ENCODE data around the gene NGF.
"Not testable (repeated sequence)": the region's sequence is repeated elsewhere in the genome, so short reads cannot be mapped to it uniquely, and the experiment has no call there.

Gene NGF

DNA sequence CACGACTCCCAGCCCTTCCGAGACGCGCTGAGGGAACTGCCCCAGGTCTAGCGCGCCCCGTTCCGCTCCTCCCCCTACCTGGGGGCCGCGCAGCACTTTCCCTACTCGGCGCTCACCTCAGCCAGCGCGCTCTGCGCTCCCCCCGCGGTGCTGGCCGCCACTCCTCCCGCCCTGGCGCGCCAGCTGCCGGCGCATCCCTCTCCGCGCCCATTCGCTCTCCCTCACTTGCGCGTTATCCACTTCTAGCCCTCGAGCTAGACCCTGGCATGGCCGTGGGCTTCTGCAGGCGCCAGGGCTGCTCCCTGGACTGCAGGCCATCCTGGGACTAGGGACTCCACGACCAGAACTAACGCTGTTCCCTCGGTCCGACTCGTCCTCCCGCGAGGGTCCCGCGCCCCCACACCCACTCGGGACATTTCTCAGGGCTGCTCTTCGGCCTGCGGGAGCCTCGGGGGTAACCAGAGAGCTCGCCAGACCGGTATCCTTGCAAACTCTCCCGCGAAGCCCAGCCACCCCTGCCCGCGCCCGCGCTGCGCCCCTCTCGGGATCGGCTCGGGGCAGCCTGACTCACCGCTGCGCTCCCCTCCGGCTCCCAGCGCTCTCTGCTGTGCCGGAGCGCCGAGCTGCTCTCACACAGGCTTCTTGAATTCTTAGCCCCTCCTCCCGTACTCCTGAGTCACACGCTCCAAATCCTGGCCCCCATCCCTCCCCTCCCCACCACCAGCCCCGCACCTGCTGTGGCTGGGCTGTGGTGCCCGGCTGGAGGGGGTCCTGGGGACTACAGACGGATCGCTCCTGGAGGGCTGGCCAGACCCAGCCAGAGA lies at the start of gene NGF:
TSS of gene NGF (minus strand) at position 617 of the 824 bp plus-strand sequence. CDS start 51,454 bp downstream, outside the sequence.
- DNase-seq: no peak

DNA sequence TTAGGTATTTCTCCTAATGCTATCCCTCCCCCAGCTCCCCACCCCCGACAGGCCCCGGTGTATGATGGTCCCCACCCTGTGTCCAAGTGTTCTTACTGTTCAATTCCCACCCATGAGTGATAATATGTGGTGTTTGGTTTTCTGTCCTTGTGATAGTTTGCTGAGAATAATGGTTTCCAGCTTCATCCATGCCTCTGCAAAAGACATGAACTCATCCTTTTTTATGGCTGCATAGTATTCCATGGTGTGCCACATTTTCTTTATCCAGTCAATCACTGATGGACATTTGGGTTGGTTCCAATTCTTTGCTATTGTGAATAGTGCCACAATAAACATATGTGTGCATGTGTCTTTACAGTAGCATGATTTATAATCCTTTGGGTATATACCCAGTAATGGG lies 45.4 kb upstream of the NGF start:
- not testable (repeated sequence) for DNase-seq

DNA sequence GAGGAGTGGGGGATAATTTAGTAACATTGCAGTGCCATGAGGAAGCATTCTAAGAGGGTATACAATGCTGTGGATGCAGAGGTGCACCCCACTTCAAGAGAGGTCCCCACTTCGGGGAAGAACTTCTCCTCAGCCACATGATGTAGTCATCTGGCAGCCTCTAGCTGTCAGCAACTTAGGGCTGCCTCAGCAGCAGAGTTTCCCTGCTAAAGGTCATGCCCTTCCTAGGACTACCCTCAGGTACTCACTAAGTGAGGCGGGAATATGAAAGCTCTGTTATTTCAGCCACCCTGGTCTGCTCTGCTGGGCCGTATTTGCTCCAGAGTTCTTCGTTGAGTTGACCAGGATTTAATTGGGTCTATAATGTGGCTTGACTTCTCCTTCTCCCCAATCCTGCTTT lies 41.9 kb upstream of the NGF start:
- DNase-seq: no peak

DNA sequence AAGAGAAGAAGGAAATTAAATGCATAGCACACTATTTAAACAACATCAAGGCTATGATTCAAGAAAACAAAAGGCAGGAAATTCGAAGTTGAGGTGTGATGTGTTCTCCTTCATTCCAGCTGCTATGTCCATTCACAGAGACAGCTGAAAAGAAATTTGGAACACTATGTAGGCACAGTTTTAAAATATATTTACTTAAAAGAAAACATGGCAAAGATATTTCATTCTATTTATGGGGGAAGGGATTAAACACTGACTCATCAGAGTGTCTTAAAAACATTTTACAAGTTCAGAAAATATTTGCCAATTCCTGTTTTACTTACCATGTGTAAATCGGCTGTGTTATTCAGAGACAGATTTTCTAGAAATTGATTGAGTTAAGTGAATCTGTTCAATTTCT lies 39.4 kb upstream of the NGF start:
- DNase-seq: no peak

DNA sequence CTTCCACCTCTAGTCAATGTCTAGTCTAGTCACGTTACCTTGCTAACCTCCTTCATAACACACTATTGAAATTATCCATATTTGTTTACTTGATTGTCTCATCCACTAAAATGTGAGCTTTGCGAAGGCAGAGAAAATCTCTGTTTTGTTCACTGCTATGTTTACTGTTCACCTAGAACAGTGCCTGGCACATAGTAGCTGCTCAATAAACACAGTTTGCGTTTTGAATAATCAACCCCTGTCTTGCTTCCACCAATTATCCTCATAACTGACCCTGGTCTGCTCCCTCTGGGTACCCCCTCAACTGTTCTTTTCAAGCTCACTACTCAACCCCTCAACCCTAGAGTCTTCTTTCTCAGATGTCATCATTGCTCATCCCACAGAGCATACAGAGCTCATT lies 36.5 kb upstream of the NGF start:
- DNase-seq: no peak

DNA sequence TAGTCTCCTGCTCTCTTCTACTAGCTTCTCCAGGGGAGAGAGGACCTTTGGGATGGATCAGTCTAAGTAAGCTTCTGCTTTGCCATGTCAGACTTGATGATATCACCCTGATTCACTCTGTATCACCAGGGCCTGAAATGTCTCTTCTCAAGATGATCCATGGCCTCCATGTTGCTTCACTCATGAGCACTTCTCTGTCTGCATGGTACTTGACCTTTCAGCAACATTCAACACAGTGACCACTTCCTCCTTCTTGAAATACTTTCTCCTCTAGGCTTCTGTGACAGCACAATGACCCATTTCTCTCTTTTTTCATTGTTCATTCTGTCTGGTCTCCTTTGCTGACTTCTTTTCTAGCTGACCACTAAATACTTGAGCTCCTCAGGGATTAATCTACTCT lies 35.3 kb upstream of the NGF start:
- no peak for DNase-seq

DNA sequence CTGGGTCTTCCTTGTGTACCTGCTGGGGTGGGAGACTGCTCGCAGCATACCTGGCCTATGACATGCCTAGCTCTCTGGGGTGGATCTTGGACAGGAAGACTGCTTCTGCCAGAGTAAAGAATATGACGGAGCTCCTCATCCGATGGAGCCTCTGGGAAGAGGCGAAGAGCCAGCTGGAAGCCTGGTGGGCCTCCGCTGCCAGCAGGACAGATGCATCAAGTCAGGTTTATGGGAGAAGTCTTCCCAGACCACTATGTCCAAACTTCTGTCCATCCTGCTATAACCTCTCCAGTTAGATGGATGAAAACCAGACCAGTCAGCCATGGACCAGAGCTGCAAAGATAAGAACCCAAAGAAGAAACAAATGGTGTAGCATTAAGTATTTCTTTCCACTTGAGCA lies 27.7 kb upstream of the NGF start:
- no peak for DNase-seq

DNA sequence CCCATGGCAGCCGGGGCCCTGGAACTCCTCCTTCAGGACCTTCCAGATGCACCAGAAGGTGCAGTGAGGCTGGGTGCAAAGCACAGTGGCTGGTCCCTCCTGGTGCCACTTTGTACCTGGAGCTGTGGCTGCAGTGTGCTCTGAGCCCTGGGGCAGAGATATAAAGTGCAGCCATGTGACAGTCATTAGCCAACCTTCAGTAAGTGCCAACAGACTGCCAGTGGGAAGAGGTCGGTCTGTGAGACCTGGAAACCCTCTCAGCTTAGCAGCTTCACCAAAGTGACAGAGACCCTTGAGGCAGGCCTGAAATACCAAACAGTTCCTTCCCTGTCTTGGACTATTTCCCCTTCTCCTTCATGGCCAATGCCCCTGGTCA lies 26.7 kb upstream of the NGF start:
- no peak for DNase-seq

DNA sequence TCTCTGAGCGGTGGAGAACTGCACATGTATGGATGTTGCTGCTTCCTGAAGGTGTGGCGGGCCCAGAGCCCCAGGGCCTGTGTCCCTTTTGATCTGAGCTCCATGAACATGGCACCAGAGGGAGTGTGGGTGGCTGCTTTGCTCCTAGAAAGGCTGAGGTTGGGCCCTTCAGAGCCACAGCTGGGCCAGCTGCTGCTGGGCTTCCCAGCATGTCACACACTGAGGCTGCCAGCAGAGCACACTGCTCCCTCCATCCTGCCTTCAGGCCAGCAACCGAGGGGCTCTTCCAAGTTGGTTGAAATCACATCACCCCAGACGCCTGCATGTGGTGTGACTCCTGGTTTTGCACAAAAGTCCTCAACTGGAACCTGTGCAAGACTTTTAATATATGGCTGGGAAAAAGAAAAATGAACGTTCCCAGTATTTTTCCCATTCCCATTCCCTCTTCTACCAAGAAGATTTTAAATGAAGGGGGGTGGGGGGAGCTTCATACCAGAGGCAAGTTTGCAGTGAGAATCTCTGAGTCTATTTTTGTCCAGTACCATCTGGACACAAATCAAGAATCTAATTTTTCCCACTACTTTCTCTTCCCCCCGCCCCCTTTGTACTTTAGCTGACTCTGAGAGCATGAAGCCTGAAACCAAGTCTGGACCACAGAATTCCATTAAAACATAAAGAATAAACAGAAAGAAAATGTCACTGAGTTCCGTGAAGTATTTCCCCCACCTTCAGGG lies 26.2 kb upstream of the NGF start:
- no peak for DNase-seq

DNA sequence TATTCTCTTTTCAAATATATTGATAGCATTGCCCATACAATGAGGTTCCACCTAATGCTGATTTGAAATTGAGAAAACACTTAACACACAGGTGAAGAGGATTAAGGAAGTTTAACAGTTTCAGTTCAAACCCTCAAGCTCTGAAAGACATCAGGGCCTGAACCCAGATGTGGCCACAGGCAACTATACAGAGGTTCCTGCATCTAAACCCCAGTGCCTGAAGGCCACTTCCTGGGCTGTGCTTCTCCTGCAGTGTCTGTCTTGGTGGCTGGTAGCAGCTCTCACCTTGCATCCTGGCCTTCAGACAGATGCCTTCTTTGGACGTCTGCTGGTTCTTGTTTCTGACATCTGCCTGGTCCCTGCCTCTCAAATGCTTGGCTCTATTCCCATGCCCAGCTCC lies 25.1 kb upstream of the NGF start:
- no peak for DNase-seq

DNA sequence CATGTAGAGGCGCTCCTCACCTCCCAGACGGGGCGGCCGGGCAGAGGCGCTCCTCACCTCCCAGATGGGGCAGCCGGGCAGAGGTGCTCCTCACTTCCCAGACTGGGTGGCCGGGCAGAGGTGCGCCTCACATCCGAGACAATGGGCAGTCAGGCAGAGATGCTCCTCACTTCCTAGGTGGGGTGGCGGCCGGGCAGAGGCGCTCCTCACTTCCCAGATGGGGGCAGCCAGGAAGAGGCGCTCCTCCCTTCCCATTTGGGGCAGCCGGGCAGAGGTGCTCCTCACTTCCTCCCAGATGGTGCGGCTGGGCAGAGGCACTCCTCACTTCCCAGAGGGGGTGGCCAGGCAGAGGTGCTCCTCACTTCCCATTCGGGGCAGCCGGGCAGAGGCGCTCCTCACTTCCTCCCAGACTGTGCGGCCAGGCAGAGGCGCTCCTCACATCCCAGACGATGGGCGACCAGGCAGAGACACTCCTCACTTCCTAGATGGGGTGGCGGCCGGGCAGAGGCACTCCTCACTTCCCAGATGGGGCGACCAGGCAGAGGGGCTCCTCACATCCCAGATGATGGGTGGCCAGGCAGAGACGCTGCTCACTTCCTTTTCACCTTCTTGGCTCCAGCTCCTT lies 22.6 kb upstream of the NGF start:
- not testable (repeated sequence) for DNase-seq

DNA sequence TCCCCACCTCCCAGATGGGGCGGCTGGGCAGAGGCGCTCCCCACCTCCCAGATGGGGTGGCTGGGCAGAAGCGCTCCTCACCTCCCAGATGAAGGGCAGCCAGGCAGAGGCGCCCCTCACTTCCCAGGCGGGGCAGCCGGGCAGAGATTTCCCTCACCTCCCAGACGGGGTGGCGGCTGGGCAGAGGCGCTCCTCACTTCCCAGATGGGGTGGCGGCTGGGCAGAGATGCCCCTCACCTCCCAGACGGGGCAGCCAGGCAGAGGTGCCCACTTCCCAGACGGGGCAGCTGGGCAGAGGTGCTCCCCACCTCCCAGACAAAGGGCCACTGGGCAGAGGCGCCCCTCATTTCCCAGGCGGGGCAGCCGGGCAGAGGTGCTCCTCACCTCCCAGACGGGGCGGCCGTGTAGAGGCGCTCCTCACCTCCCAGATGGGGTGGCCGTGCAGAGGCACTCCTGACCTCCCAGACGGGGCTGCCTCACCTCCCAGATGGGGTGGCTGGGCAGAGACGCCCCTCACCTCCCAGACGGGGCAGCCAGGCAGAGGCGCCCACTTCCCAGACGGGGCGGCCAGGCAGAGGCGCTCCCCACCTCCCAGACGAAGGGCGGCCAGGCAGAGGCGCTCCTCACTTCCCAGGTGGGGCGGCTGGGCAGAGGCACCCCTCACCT lies 21.9 kb upstream of the NGF start:
- not testable (repeated sequence) for DNase-seq

DNA sequence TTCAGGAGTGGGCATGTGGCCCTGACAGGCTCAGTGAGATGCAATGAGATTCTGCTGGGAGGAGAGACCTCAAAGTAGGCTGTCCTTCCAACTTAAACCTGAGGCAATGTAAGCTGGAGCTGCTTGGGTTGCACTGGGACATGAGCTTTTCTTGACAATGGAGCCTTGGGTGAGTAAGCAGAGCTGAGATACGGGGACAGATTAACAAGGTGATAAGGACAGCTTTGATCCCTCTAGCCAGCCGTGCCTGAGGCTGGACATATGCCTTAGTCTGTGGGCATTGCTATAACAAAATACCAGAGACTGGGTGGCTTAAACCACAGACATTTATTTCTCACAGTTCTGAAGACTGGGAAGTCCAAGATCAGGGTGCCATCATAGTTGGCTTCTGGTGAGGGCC lies 18.3 kb upstream of the NGF start:
- DNase-seq: no peak

DNA sequence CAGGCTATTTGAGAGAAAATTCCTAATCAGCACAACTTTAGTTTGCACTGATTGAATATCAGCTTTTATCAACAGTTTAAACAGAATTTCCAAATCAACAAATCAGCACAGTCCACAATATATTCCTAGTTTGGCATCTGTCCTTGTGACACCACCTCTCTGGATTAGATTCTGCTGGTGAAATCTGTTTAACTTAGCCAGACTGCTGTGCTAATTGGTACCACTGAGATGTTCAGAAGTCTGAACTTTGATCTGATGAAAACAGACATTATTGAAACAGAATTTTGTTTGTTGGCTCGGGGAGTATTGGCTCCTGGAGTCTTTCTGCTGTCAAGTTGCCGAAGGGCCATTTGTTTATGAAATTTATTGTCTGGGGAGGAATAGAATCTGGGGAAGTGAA lies 17.0 kb upstream of the NGF start:
- DNase-seq: no peak

DNA sequence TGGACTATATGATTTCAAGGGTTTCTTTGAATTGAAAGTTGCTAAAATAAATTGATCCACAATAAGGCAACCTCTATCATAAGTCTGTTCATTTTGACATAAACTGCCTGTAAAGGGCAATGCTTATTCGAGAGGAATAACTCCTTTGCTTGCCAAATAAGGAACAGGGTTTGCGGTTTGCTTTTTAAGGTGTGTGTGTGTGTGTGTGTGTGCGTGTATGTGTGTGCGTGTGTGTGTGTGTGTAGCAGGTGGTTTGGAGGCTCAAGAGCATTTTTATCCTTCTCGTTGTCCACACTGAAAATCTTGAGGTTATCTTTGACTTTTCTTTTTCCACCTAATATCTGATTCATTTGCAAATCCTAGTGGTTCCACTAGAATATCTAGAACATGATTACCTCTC lies 13.1 kb upstream of the NGF start:
- DNase-seq: no peak

DNA sequence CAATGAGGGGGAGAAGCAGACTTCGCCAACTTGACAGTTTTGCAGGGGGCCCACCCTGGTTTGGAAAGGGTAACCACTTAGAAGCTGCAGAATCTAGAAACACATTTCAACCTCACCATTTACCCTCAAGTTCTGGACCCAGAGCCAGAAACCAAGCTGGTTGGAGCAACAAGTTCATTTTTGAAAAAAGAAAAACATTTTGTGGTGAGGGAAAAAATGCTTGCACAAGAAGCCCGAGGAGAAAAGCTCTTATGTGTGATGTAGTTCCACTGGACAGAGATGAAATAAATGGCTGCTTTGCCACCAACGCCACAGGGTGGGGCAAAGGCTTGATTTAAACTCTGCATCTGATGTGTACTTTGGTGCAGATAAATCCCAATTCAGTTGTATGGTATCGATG lies 10.6 kb upstream of the NGF start:
- no peak for DNase-seq

DNA sequence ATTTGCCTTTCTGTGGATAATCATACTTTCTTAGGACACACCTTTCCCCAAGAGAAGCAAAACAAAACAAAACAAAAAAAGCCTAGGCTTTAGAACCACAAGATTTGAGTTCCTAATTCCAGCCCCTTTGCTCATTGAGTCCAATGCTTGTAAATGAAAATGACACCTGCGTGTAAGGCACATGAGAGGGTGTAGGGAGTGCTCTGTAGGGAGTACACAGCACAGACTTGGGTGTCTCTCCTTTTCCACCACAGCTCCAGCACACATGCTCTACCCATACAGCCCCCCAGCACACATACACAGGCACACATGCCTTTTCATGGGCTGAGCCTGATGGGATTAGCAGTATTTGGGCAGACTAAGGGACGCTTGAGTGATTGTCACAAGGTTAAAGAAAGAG lies 9.2 kb upstream of the NGF start:
- no peak for DNase-seq

DNA sequence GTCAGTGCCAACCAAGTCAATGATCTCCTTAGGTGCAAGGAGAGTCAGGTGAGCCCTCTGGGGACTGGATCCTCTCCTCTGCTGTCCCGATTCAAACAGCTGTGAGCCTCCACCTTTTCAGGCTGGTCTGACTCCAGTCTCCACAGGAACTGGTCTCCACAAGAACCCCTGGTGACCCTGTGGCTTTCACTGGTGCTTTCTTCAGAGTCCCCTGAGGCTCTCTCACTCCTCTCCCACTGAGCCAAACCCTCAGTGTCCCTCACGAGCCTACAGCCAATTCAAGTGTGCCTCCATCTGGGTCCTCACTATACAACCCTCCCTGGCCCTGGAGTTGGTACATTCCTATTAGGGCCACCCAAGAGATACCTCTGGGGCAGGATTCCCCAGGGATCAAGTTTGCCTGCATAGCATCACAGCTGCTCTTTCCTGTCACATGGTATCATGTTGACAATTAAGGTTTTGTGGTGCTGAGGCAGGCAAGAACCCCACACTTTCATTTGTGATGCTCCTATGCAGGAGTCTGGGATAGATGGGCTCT lies 5.2 kb upstream of the NGF start:
- no peak for DNase-seq

DNA sequence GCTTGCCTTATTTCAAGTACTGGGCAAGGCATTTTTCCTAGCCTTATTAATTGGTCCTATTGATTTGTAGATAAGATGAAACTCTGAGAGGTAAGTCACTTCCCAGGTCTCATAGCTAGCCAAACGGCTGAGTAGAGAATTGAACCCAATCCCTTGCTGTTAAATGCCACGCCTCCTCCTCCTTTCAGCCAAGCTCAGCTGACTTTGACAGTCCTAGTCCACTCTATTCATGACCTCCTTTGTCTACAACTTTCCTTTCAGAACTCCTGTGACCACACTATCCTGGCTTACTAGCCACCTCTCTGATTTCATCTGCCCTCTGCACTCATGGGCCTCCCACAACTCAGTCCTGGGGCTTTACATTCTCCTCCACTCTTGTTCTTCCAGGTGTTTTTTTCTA lies 3.9 kb upstream of the NGF start:
- DNase-seq: no peak

DNA sequence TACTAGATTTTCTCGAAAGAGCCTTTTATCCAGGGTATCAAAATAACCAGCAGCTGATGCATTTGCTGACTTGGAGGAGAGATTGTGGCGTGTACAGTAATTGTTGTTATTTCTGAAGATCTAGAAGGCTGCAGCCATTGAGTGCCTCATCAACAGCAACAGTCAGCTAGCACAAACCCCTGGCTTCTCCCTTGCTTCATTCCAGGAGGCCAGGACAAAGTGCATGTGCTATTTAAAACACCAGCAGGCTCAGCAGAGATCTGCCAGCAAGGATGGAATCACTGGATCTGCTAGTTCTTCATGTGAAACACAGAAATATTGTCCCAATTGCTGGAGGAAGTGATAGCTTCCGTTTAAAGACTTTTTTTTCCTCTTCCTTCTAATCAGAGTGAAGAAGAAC lies 2.8 kb upstream of the NGF start:
- DNase-seq: no peak

DNA sequence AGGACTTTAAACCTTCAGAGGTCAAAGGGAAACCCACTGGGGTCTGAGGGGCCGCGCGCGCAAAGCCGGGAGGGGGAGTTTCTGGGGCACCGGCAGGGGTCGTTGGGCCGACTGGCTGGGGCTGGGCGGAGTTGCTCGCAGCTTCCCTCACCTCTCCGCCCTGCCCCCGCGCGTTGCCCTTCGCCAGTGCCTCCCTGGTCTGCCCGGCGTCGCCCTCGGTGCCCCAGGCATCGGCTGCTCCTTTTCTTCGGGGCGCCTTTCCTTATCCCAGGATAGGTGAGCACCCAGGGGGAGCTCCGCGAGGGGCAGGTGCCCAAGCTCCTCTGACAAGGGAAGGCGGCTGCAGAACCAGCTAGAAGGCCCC lies 390 bp upstream of the NGF start:
- no peak for DNase-seq

DNA sequence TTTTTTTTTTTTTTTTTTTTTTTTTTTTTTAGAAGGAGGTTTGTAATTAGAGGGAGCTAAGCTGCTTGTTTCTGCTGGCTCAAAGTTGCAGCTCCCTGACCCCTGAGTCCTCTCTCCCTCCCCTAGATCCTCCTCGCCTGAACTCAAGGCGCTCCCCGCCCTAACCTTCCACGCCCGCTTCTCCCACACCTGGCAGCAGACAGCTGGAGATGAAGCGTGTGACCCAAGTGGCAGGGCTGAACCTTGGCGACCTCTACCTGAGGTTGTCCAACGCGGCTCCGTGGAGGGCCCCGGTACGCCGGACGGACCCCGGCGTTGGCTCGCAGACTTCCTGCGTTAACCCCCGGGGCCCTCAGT lies 795 bp downstream of the NGF start:
- no peak for DNase-seq

DNA sequence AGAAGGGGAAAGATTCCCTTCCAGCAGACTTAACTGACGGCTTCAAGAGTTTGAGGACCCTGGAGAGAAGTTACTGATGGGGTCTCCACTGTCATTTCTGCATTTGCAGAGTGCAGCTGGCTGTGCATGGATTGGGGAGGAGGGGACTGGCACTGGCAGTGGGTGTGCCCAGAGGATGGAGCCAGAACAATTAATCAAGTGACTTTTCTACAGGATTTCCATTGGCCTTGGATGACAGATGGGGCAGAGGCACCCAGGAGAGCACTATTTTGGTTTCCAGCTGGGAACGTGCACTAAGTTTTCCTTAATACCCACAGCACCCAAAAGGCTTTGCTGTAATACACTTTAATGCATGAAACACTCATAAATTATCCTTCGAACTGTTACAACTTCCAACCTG lies 1.3 kb downstream of the NGF start:
- no peak for DNase-seq

Measured in NCI-H446 (cell line).